ENCODE measurements around the gene CTRB2. TPM values are rescaled to one million over a fixed set of nuclear protein-coding genes. Genes with fewer than 3 reads are reported as not detected.
A peak's percentile ranks its signal among the peaks of the same experiment; 100 is the strongest.
"Not testable (repeated sequence)": the region's sequence is repeated elsewhere in the genome, so short reads cannot be mapped to it uniquely, and the experiment has no call there.

CTRB2 gene
- total RNA-seq, 1 experiment from 2014 or later, result not detected

GRCh38 chr16:75244844-75245758, 38.1 kb upstream of the CTRB2 start:
- Histone ChIP-seq H3K9me3 (no peaks in the 10 kb centered on the region), H3K27me3 (no peaks in the 10 kb centered on the region), H3K4me3 (no peak overlapping the region), H3K36me3 (peaks cover 6% of the 10 kb centered on the region)
- peak; percentile 96 for DNase-seq

GRCh38 chr16:75244225-75244809, 37.4 kb upstream of the CTRB2 start:
- no peaks in the 10 kb centered on the region for H3K9me3 ChIP-seq
- peaks cover 8% of the 10 kb centered on the region for H3K36me3 ChIP-seq
- H3K27me3 ChIP-seq, result no peaks in the 10 kb centered on the region
- peak; percentile 65 for DNase-seq
- no peak overlapping the region for H3K4me3 ChIP-seq

- Histone ChIP-seq H3K36me3 (peaks cover 9% of the 10 kb centered on the region), H3K4me3 (no peak overlapping the region)
- no peak for DNase-seq
Measured at GRCh38 chr16:75243667-75244224, 36.8 kb upstream of the CTRB2 start.

GRCh38 chr16:75242436-75243078, 35.6 kb upstream of the CTRB2 start:
- not testable (repeated sequence) for H3K27me3 ChIP-seq, H3K9me3 ChIP-seq, H3K4me3 ChIP-seq, DNase-seq
- H3K36me3 ChIP-seq, result peaks cover 11% of the 10 kb centered on the region

More at GRCh38 chr16:75243667-75244224, 36.8 kb upstream of the CTRB2 start:
- Histone ChIP-seq H3K9me3 (no peaks in the 10 kb centered on the region), H3K27me3 (no peaks in the 10 kb centered on the region)

GRCh38 chr16:75241955-75242354, 35.0 kb upstream of the CTRB2 start:
- no peak for DNase-seq
- H3K9me3 ChIP-seq, result no peaks in the 10 kb centered on the region
- H3K36me3 ChIP-seq, result peaks cover 11% of the 10 kb centered on the region
- H3K27me3 ChIP-seq, result no peaks in the 10 kb centered on the region
- no peak overlapping the region for H3K4me3 ChIP-seq

GRCh38 chr16:75241412-75241811, 34.5 kb upstream of the CTRB2 start:
- Histone ChIP-seq H3K9me3 (no peaks in the 10 kb centered on the region), H3K36me3 (peaks cover 11% of the 10 kb centered on the region), H3K27me3 (no peaks in the 10 kb centered on the region), H3K4me3 (no peak overlapping the region)
- DNase-seq, result no peak

- H3K36me3 ChIP-seq, result peaks cover 11% of the 10 kb centered on the region
- not testable (repeated sequence) for H3K27me3 ChIP-seq, DNase-seq, H3K9me3 ChIP-seq, H3K4me3 ChIP-seq
Measured at GRCh38 chr16:75240633-75241032, 33.7 kb upstream of the CTRB2 start.

- no peaks in the 10 kb centered on the region for H3K27me3 ChIP-seq
- peaks cover 10% of the 10 kb centered on the region for H3K36me3 ChIP-seq
- no peak for DNase-seq
- no peak overlapping the region for H3K4me3 ChIP-seq
- no peaks in the 10 kb centered on the region for H3K9me3 ChIP-seq
Measured at GRCh38 chr16:75239542-75240122, 32.7 kb upstream of the CTRB2 start.

- H3K4me3 ChIP-seq, result no peak overlapping the region
- H3K27me3 ChIP-seq, result no peaks in the 10 kb centered on the region
- peaks cover 11% of the 10 kb centered on the region for H3K36me3 ChIP-seq
- DNase-seq, result no peak
- no peaks in the 10 kb centered on the region for H3K9me3 ChIP-seq
Measured at GRCh38 chr16:75238853-75239541, 32.0 kb upstream of the CTRB2 start.

GRCh38 chr16:75238132-75238852, 31.3 kb upstream of the CTRB2 start:
- Histone ChIP-seq H3K36me3 (peaks cover 15% of the 10 kb centered on the region), H3K9me3 (no peaks in the 10 kb centered on the region), H3K27me3 (no peaks in the 10 kb centered on the region), H3K4me3 (no peak overlapping the region)
- DNase-seq, result peak; percentile 72

- no peaks in the 10 kb centered on the region for H3K9me3 ChIP-seq
- no peak for DNase-seq
- peaks cover 22% of the 10 kb centered on the region for H3K36me3 ChIP-seq
Measured at GRCh38 chr16:75237398-75238131, 30.6 kb upstream of the CTRB2 start.

GRCh38 chr16:75236736-75237397, 29.9 kb upstream of the CTRB2 start:
- H3K27me3 ChIP-seq, result no peaks in the 10 kb centered on the region
- H3K4me3 ChIP-seq, result no peak overlapping the region
- peaks cover 26% of the 10 kb centered on the region for H3K36me3 ChIP-seq
- no peaks in the 10 kb centered on the region for H3K9me3 ChIP-seq
- no peak for DNase-seq

More at GRCh38 chr16:75237398-75238131, 30.6 kb upstream of the CTRB2 start:
- Histone ChIP-seq H3K27me3 (no peaks in the 10 kb centered on the region), H3K4me3 (no peak overlapping the region)

- H3K36me3 ChIP-seq, result peaks cover 29% of the 10 kb centered on the region
- H3K27me3 ChIP-seq, result no peaks in the 10 kb centered on the region
- no peak for DNase-seq
- H3K4me3 ChIP-seq, result no peak overlapping the region
- no peaks in the 10 kb centered on the region for H3K9me3 ChIP-seq
Measured at GRCh38 chr16:75236232-75236631, 29.3 kb upstream of the CTRB2 start.

GRCh38 chr16:75235721-75236193, 28.8 kb upstream of the CTRB2 start:
- H3K9me3 ChIP-seq, result no peaks in the 10 kb centered on the region
- peaks cover 29% of the 10 kb centered on the region for H3K36me3 ChIP-seq
- H3K27me3 ChIP-seq, result no peaks in the 10 kb centered on the region
- no peak overlapping the region for H3K4me3 ChIP-seq
- DNase-seq, result no peak
